HG02571 (cell line): ENCODE measurements around the gene RPTOR.

Source experiments
- ATAC-seq: cut with Tn5 transposase; IDR thresholded peaks from one replicate; pipeline ENCODE4 v1.9.1; 2021; ENCODE audit warnings: mild to moderate bottlenecking, moderate library complexity; ENCODE audit not compliant: unreplicated experiment

RPTOR gene

DNA sequence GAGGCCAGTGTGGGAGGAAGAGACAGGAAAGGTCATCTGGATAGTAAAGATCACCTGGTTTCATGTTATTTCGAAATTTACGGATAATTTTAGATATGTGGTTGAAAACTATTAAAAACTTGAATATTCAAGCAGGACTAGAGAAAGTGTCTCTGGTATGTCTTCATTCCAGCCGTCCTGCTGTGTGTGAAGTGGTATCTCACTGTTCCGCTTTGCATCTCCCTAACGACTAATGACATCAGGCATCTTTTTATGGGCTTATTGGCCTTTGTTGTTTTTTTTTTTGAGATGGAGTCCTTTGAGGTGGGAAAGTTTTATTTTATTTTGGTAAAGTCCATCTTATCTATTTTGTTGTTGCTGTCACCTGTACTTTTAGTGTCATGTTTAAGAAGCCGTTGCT, 232.6 kb downstream of the RPTOR start:
- ATAC-seq: no peak

DNA sequence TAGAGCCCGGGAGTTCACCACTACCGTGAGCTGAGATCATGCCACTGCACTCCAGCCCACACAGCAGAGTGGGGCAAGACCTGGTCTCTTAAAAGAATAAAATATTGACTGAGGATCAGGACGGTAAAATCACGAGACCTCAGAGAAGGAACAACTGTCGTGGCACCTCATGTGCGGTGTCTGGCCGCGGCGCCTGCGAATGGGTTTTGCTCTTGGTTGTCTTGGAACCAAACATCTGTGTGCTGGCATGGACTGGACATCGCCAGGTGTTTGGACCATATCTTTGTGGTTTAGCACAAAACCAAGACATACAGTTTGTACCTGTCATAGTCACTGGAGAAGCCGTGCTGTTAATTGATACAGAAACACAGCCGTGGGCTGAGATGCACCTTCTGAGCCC, 234.1 kb downstream of the RPTOR start:
- ATAC-seq: no peak

- no peak for ATAC-seq
Observed at GRCh38 chr17:80779336-80779735, 234.7 kb downstream of the RPTOR start.

DNA sequence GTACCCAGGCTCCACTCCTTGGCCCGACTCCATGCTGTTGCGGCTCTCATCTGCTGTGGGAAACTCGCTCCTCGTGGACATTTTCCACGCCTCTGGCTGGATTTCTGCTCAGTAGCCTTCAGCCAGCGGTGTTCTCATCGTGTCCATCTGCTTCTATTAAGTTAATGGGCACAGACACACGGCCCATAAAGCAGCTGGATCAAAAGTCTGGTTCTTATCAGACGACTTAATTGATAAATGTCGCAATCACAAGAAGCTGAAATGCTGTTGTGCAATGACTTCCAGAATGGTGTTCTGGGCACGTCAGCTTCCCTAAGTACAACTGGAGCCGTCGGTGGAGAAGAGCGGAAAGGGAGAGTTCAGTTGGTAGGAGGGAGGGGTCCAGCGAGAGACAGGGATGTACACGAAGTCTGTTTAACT, 235.3 kb downstream of the RPTOR start:
- no peak for ATAC-seq

GRCh38 chr17:80780381-80781198, 236.0 kb downstream of the RPTOR start:
- no peak for ATAC-seq

- no peak for ATAC-seq
Observed at GRCh38 chr17:80781211-80781610, 236.6 kb downstream of the RPTOR start.

GRCh38 chr17:80781807-80782277, 237.2 kb downstream of the RPTOR start:
- ATAC-seq: no peak

DNA sequence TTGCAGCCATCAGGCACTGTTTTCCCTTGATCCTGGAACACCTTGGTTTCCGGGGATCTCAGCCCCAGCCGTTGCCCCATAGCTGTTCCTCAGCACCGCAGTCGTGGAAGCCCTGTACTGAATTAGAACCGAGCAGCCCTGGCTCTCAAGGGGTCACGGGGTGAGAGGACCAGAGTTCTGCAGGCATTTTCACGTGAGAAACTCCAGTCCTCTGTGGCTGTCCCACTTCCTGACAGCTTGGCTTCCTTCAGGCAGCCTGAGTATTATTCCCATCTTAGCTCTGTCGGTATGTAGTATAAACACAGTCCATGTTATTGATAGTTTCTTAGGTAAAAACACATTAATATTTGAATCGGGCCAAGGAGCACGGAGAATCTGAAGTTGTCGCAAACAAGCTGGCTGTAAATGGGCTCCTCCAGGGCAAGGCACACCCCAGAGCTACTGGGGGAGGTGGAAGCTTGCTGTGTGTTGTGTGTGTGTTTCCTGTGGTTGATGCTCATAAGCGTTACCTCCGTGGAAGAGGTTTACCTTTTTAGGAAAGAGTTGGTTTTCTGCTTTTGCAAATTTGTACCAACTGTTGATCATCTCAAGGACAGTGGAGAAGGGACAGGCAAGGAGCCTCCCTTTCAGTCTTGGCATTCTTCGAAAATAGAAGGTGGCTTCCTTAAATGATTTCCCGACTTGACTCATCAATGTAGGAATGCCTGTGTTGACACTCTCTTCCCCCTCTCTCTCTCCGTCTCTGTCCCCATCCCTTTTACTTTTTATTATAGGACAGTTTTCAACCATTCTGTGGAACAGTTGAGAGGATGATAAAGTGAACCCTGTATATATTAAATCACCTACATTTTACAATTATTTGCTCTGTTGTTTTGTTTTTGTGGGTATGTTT, 238.1 kb downstream of the RPTOR start:
- no peak for ATAC-seq

- no peak for ATAC-seq
Observed at GRCh38 chr17:80783486-80783885, 238.8 kb downstream of the RPTOR start.

DNA sequence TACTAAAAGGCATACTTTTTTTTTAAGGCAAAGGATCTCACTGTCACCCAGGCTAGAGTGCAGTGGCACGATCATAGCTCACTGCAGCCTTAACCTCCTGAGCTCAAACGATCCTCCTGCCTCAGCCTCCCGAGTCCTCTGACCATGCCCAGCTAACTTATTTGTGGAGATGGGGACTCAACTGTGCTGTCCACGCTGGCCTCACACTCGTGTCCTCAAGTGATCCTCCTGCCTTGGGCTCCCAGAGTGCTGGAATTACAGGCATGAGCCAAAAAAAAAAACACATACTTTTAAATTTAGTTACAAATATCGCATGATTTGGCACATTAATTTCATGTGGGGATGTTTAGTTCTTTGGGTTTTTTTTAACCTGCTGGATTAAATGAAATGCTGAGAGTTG, 239.3 kb downstream of the RPTOR start:
- no peak for ATAC-seq

- ATAC-seq: no peak
Observed at GRCh38 chr17:80785477-80786178, 241.0 kb downstream of the RPTOR start.

- ATAC-seq: no peak
Observed at GRCh38 chr17:80786470-80786869, 241.8 kb downstream of the RPTOR start.

- no peak for ATAC-seq
Observed at GRCh38 chr17:80786887-80787286, 242.2 kb downstream of the RPTOR start.

DNA sequence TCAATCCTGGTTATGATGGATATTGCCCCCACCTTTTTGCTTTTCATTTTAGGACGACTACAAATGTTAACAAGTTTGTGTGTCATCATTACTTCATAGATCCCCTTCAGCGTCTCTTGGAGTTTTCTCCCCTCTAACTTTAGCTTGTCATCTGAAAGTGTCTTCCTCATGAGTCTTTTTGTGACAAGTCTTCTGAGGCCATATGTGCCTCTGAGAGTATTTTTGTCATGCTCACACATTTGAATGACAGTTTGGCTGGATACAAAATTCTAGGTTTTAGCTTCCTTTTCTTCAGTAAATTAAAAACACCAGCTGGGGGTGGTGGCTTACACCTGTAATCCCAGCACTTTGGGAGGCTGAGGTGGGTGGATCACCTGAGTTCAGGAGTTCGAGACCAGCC, 243.2 kb downstream of the RPTOR start:
- ATAC-seq: no peak

DNA sequence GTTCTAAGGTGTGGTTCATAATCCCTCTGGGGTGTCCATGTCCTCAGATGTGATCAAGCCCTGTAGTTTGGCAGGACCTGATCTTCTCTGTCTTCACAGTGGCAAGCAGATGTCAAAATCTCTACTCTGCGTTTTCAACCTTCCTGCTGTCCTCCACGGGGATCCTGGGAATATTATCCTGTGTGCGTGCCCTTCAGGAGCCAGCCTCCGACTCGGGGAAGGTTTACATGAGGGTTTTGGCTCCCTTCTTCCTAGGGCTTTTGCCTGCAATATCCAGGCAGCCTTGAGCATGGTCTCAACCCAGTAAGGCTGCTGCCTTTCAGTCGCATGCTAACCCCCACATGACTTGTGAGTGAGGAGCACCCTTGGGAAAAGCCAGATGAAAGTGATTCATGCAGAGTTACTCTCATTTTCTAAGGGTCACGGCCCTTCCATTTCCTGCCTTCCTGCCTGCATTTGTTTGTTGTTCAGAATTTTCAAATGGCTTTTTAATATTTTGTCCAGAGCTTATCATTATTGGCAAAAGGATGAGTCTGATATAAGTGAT, 244.8 kb downstream of the RPTOR start:
- ATAC-seq: no peak

DNA sequence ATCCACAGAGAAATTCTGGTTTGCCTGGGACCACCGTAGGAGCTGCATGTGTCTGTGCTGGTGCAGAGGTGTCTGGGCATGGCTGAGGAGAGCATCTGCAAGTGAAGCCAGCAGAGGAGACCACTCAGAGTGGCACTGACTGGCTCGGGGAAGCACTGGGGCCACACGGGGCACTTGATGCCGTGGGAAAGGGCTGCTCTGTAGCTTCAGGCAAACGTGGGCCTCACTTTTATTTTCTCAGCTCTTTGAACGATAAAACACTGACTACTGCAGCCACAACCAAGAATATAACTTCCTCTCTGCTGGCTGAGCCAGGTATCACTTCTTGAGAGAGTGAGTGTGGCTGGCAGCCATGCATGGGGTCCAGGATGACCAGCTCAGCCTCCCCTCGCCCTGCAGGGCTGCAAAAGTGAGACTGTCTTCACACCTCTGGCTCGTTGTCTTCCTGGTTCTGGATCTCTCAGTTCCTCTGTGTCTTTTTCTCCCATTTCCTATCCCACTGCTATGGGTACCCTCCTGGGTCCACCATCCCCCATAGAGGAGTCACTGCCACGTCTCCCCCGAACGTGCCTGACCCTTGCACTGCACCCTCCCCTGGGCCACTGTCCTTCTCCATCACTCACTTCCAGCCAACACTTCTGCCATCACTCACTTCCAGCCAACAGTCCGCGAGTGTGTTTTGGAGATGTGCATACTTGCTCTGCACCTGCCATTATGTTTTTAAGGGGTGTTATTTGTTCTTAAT, 245.6 kb downstream of the RPTOR start:
- ATAC-seq: no peak

DNA sequence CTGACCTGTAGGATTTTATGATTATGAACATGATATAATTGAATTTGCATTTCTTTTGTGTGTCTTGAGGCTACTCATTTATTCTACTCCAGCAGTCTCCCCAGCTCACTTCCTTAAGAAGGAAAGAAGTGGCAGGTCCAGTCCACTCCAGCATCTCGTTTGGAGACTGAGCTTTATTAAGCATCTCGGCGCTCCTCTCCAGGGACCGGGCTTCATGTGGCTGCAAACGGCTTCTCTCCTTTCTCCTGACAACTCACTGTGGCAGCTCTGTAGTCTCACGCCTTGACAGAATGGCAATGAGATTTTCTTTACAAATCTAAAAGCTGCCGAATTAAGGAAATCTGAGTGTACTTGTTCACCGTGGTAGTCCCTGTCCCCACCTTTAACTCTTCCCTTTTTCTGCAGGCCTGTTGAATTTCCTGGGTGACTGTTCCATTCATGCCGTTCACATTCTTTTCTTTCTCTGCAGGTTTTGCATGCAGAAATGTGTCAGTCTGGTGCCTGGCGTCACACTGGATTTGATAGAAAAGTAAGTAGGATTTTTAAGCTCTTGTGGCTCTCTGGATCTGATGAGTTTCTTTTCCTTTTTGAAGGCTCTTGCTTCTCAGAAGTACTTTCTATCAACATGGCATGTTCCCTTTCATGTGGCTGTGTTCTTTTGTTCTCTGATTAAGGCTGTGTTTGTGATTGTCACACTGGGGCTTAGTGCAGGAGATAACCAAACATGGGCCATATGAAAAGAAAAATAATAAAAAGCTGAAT, 246.5 kb downstream of the RPTOR start:
- no peak for ATAC-seq

GRCh38 chr17:80791758-80792284, 247.2 kb downstream of the RPTOR start:
- ATAC-seq: no peak

DNA sequence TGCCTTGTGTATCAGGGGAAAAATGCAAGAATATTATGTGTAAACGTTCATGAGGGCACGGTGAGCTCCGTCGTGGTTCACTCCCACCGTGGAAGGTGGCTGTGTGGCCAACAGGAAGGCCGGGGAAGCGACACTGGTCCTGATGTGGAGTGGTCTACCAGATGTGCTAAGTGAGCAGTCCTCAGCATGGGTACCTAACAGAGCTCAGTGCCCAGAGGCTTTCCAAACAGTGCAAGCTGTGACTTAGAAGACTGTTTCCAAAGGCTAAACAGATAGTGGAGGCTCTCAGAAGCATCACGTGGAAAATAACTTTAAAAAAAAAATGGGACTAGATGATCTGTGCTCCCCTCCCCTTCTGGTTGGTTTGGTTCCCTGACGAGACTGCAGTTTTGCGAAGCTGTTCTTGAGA, 247.7 kb downstream of the RPTOR start:
- ATAC-seq: no peak
